H1 (cell line): ENCODE results near the gene DOCK1.

Experiments
- PHF8 ChIP-seq: fragments of 200-600 bp; sonication (generic); conservative IDR thresholded peaks from 2 replicates; pipeline ENCODE4 v1.7.1; 2012; ENCODE audit warnings: low read depth, mild to moderate bottlenecking, inconsistent platforms, low read length, moderate library complexity
- POLR2A ChIP-seq, 2 experiments: IDR thresholded peaks; 1 replicate in 1 of 2; 2 replicates in 1 of 2; pipeline ENCODE4 v1.6.1; 2011; ENCODE audit warnings: low read depth in 2 of 2, low read length in 2 of 2, mild to moderate bottlenecking in 2 of 2; ENCODE audit errors: control extremely low read depth in 1 of 2
- SIN3A ChIP-seq, 2 experiments: IDR thresholded peaks in 1 of 2; conservative IDR thresholded peaks in 1 of 2; 2 replicates each; pipeline ENCODE4 v1.6.1; 2011 to 2012; ENCODE audit warnings: low read length in 2 of 2, improper control_type of control experiment in 1 of 2, low read depth in 1 of 2, mild to moderate bottlenecking in 1 of 2

GRCh38 chr10:127451628-127452027 is 546.4 kb downstream of the DOCK1 start:
- no peak for TF ChIP-seq POLR2A (IDR thresholded peaks at IDR 0.05; ENCODE audit: control extremely low read depth in 1 of 2, low read depth in 2 of 2, low read length in 2 of 2)
- no peak for TF ChIP-seq PHF8
- TF ChIP-seq SIN3A (conservative IDR thresholded peaks at IDR 0.05 in 1 of 2, IDR thresholded peaks at IDR 0.05 in 1 of 2; ENCODE audit: low read depth in 1 of 2, low read length in 2 of 2) = no peak
